GM15510 (cell line): ENCODE results near the gene KCP.

ENCODE experiments used
- POLR2A ChIP-seq: IDR thresholded peaks from 3 replicates; pipeline ENCODE4 v1.6.1; 2011; ENCODE audit warnings: borderline replicate concordance; ENCODE audit not compliant: insufficient read length; ENCODE audit errors: extremely low read depth

Gene KCP

GRCh38 chr7:128932862-128933179, 22.3 kb upstream of the KCP start:
- TF ChIP-seq POLR2A = no peak

GRCh38 chr7:128931965-128932861, 21.7 kb upstream of the KCP start:
- TF ChIP-seq POLR2A = no peak

GRCh38 chr7:128931190-128931798, 20.8 kb upstream of the KCP start:
- no peak for TF ChIP-seq POLR2A

- no peak for TF ChIP-seq POLR2A
Measured at GRCh38 chr7:128928882-128929788, 18.6 kb upstream of the KCP start.

GRCh38 chr7:128928159-128928813, 17.8 kb upstream of the KCP start:
- TF ChIP-seq POLR2A = no peak

- no peak for TF ChIP-seq POLR2A
Measured at GRCh38 chr7:128924707-128925588, 14.4 kb upstream of the KCP start.

GRCh38 chr7:128923411-128923800, 12.9 kb upstream of the KCP start:
- TF ChIP-seq POLR2A = no peak

GRCh38 chr7:128922496-128923410, 12.2 kb upstream of the KCP start:
- no peak for TF ChIP-seq POLR2A

- no peak for TF ChIP-seq POLR2A
Measured at GRCh38 chr7:128921866-128922440, 11.4 kb upstream of the KCP start.

GRCh38 chr7:128920913-128921582, 10.5 kb upstream of the KCP start:
- TF ChIP-seq POLR2A = no peak

GRCh38 chr7:128919881-128920799, 9.6 kb upstream of the KCP start:
- TF ChIP-seq POLR2A = no peak
